HepG2 (cell line): ENCODE measurements around the gene GAD1. TPM values are rescaled to one million over a fixed set of nuclear protein-coding genes. Genes with fewer than 3 reads are reported as not detected.

ENCODE experiments used
- ATAC-seq: fragments of 200-7000 bp; cut with Tn5 transposase; 3 replicates; pipeline ENCODE4 v1.9.1; 2020; ENCODE audit warnings: mild to moderate bottlenecking, moderate library complexity
- BruUV-seq: library from RNA; stranded (reverse); fragments of 400-500 nt; replicated peaks from 2 replicates; lab custom pipeline; 2021; lab: Mats Ljungman, UMichigan
- CTCF ChIA-PET: fragments of 300-600 bp; formaldehyde crosslinking; extraction: SDS; loops from one replicate; lab custom pipeline; 2021; ENCODE audit warnings: low total read pairs, inconsistent platforms, low intra/inter-chr PET ratio; lab: Yijun Ruan, JAX
- POLR2A ChIA-PET: fragments of 350-600 bp; sonication (Branson Sonifier 250); formaldehyde crosslinking; loops from one replicate; lab custom pipeline; 2020; ENCODE audit warnings: antibody characterized with exemption, inconsistent platforms; lab: Yijun Ruan, JAX
- DNase-seq: peaks from one replicate; pipeline ENCODE4 v3.0.0-alpha.2; 2015; ENCODE audit warnings: low spot score
- FAIRE-seq: peaks from 3 replicates; lab custom pipeline; 2011; peaks lifted over from hg19 to GRCh38; lab: Jason Lieb, UNC
- H2AFZ ChIP-seq: one replicate; pipeline ENCODE4 v1.6.1; 2011; ENCODE audit warnings: low read length, inconsistent platforms
- H3K27ac ChIP-seq: fragments of 300-600 bp; 3 replicates; pipeline ENCODE4 v1.8.0; 2011; ENCODE audit warnings: mixed run types, mild to moderate bottlenecking, mixed read lengths, low read length, inconsistent platforms; ENCODE audit not compliant: insufficient read depth; ENCODE audit errors: extremely low read length
- H3K27me3 ChIP-seq, 2 experiments: fragments of 200-600 bp in 1 of 2; 2 replicates in 1 of 2; 3 replicates in 1 of 2; pipeline versions ENCODE4 v1.6.0 to v1.8.0; 2011; ENCODE audit warnings: low read length in 2 of 2, mild to moderate bottlenecking in 2 of 2, moderate library complexity in 2 of 2, inconsistent platforms in 1 of 2; ENCODE audit not compliant: insufficient read depth in 2 of 2, control insufficient read depth in 1 of 2
- H3K36me3 ChIP-seq, 2 experiments: fragments of 200-600 bp in 1 of 2; replicated peaks in 1 of 2; 2 replicates in 1 of 2; 3 replicates in 1 of 2; pipeline versions ENCODE4 v1.5.1 to v1.8.0; 2011; ENCODE audit warnings: low read length in 2 of 2, inconsistent platforms in 1 of 2; ENCODE audit not compliant: insufficient read depth in 2 of 2, control insufficient read depth in 1 of 2
- H3K4me1 ChIP-seq: 2 replicates; pipeline ENCODE4 v1.5.1; 2012; ENCODE audit warnings: low read length, inconsistent platforms; ENCODE audit not compliant: insufficient read depth
- H3K4me2 ChIP-seq: 2 replicates; pipeline ENCODE4 v1.6.0; 2011; ENCODE audit warnings: low read depth, low read length, inconsistent platforms
- H3K4me3 ChIP-seq, 3 experiments: fragments of 200-600 bp in 1 of 3; sonication (generic), shearing (Covaris generic) in 1 of 3; replicated peaks in 1 of 3; 2 replicates each; pipeline ENCODE4 v1.5.1; 2011 to 2016; ENCODE audit warnings: low read length in 3 of 3, inconsistent platforms in 2 of 3, low read depth in 2 of 3, mild to moderate bottlenecking in 2 of 3, control low read depth in 1 of 3, mixed read lengths in 1 of 3; ENCODE audit not compliant: insufficient read depth in 1 of 3
- H3K79me2 ChIP-seq: one replicate; pipeline ENCODE4 v1.6.1; 2011; ENCODE audit warnings: low read length, inconsistent platforms; ENCODE audit not compliant: insufficient read depth
- H3K9ac ChIP-seq: 2 replicates; pipeline ENCODE4 v1.6.0; 2011; ENCODE audit warnings: mild to moderate bottlenecking, low read depth, low read length, inconsistent platforms; ENCODE audit not compliant: insufficient read depth
- H3K9me3 ChIP-seq: 2 replicates; pipeline ENCODE4 v1.5.1; 2012; ENCODE audit warnings: mild to moderate bottlenecking, low read length
- H4K20me1 ChIP-seq: 2 replicates; pipeline ENCODE4 v1.6.0; 2011; ENCODE audit warnings: inconsistent platforms, mild to moderate bottlenecking, low read length, moderate library complexity; ENCODE audit not compliant: insufficient read depth
- ATF6 ChIP-seq: sonication (generic); formaldehyde crosslinking; conservative IDR thresholded peaks from 2 replicates; pipeline ENCODE4 v1.4.0; 2020; ENCODE audit warnings: missing genetic modification reagents
- FOXA3 ChIP-seq: IDR thresholded peaks from 2 replicates; pipeline ENCODE4 v1.6.1; 2016; ENCODE audit warnings: missing genetic modification reagents, missing compliant biosample characterization
- MBNL3 ChIP-seq: fragments of 250-450 bp; sonication (Bioruptor Pico); conservative IDR thresholded peaks from 2 replicates; pipeline ENCODE4 v1.8.0; 2022; ENCODE audit warnings: mild to moderate bottlenecking, inconsistent platforms
- MED1 ChIP-seq: sonication (generic); formaldehyde crosslinking; IDR thresholded peaks from 2 replicates; pipeline ENCODE4 v1.4.0; 2020; ENCODE audit warnings: missing genetic modification reagents
- MTF1 ChIP-seq: sonication (generic); formaldehyde crosslinking; IDR thresholded peaks from 2 replicates; pipeline ENCODE4 v1.5.0; 2020; ENCODE audit warnings: missing genetic modification reagents
- NFRKB ChIP-seq: fragments of 450-650 bp; IDR thresholded peaks from 2 replicates; pipeline ENCODE4 v1.6.1; 2017
- RNF2 ChIP-seq: fragments of 450-650 bp; conservative IDR thresholded peaks from 2 replicates; pipeline ENCODE4 v1.6.1; 2016; ENCODE audit warnings: low read depth
- SMAD1 ChIP-seq: sonication (generic); formaldehyde crosslinking; IDR thresholded peaks from 2 replicates; pipeline ENCODE4 v1.4.0; 2020; ENCODE audit warnings: missing genetic modification reagents, low read depth, mild to moderate bottlenecking, borderline replicate concordance
- TRIM24 ChIP-seq: sonication (generic); formaldehyde crosslinking; IDR thresholded peaks from 2 replicates; pipeline ENCODE4 v1.8.0; 2022; ENCODE audit warnings: mild to moderate bottlenecking, missing genetic modification reagents
- ZFP82 ChIP-seq: sonication (generic); formaldehyde crosslinking; IDR thresholded peaks from 2 replicates; pipeline ENCODE4 v1.5.1; 2020; ENCODE audit warnings: mild to moderate bottlenecking, missing genetic modification reagents, borderline replicate concordance
- ZKSCAN1 ChIP-seq: fragments of 150-350 bp; IDR thresholded peaks from 2 replicates; pipeline ENCODE4 v1.6.1; 2014; ENCODE audit warnings: low read length
- ZNF17 ChIP-seq: sonication (generic); formaldehyde crosslinking; IDR thresholded peaks from 2 replicates; pipeline ENCODE4 v1.5.0; 2020; ENCODE audit warnings: mild to moderate bottlenecking, missing genetic modification reagents
- WGBS: methylation state at CpG from one replicate; pipeline ENCODE4 v1.1.6; 2017; ENCODE audit warnings: low lambda C conversion rate; 5-methylcytosine and 5-hydroxymethylcytosine counted together
- in situ Hi-C: cut with HindIII; loops from 2 replicates; pipeline ENCODE4 v1.10.0; 2017; ENCODE audit warnings: low pct_unique_long_range_greater_than_20kb; ENCODE audit not compliant: extremely low pct_ligation_motif_present
- intact Hi-C: fragments of 100-400 bp; cut with micrococcal nuclease; formaldehyde crosslinking; loops from one replicate; pipeline ENCODE4 v1.10.0; 2022; ENCODE audit not compliant: unreplicated experiment
- polyA plus RNA-seq, 8 experiments: library from polyadenylated mRNA; depleted of rRNA in 3 of 8; stranded (reverse) in 7 of 8; unstranded in 1 of 8; fragments of >200 nt; fragmentation: Illumina TruSeq in 4 of 8; extraction: Trizol in 4 of 8; gene quantifications; 2 replicates each; pipeline versions ENCODE4 v1.2.1 to v1.2.3, GENCODE V29; 2011 to 2016; ENCODE audit warnings: low read depth in 4 of 8, missing spikeins in 1 of 8, mixed read lengths in 1 of 8; ENCODE audit not compliant: insufficient read depth in 1 of 8
- total RNA-seq, 5 experiments: library from RNA; depleted of rRNA; stranded (reverse); fragments of >200 nt; fragmentation: Illumina TruSeq; extraction: Trizol; gene quantifications; 2 replicates each; pipeline ENCODE4 v1.2.3, GENCODE V29; 2016; ENCODE audit warnings: low read depth in 1 of 5
- TF ChIP-seq, protein P1 (sequence below): sonication (generic); formaldehyde crosslinking; IDR thresholded peaks from 2 replicates; pipeline ENCODE4 v1.5.0; 2020; ENCODE audit warnings: mild to moderate bottlenecking, missing genetic modification reagents, borderline replicate concordance
- TF ChIP-seq, protein P2 (sequence below): sonication (generic); formaldehyde crosslinking; IDR thresholded peaks from 2 replicates; pipeline ENCODE4 v1.4.0; 2020; ENCODE audit warnings: mild to moderate bottlenecking, missing genetic modification reagents

Gene GAD1
- total and polyA plus RNA-seq, 2 of the 13 experiments (the other 11 are each of a cell fraction or from before 2014, with no cell fraction given) = 0.09 to 0.13 TPM

- TF ChIP-seq ZNF17 (CRISPR knock-in tag) = no peak
Observed at GRCh38 chr2:170847716-170848115, 31.0 kb downstream of the GAD1 start (continued).

DNA sequence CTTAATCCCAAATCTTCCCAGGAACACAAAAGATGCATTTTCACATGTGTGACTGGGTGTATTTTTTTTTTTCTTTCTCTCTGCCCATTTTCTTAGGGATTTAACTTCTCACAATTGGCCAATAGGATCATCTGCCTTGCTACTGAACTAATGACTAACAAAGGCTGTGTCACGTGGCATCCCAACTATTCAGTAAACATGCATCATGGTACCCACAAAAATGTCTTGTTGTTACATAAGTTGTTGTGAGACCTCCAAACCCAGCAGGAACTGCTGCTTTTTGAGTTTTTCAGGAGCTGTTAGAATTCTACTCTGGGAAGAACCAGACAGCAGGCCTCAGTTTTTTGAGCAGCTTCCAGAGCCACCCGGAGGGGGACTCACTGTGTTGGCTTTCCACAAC lies 31.9 kb downstream of the GAD1 start:
- intact Hi-C loops = no loop called here
- ChIA-PET POLR2A (no interaction called here), CTCF (no interaction called here)
- Histone ChIP-seq H4K20me1 (no peaks in the 10 kb centered on the region), H3K27me3 (no peaks in the 10 kb centered on the region), H3K9ac (no peak overlapping the region), H3K36me3 (no peaks in the 10 kb centered on the region), H3K4me1 (no peaks in the 10 kb centered on the region), H3K27ac (no peak overlapping the region), H3K9me3 (no peaks in the 10 kb centered on the region), H3K79me2 (no peaks in the 10 kb centered on the region), H3K4me3 (no peak overlapping the region), H3K4me2 (no peak overlapping the region), H2AFZ (no peak overlapping the region)
- BruUV-seq = no TSS peak
- DNase-seq (no peak), FAIRE-seq (no peak), ATAC-seq (no peak)
- WGBS = 38% methylated on average over 2 of the region's 2 CpGs
- TF ChIP-seq, protein P1, sequence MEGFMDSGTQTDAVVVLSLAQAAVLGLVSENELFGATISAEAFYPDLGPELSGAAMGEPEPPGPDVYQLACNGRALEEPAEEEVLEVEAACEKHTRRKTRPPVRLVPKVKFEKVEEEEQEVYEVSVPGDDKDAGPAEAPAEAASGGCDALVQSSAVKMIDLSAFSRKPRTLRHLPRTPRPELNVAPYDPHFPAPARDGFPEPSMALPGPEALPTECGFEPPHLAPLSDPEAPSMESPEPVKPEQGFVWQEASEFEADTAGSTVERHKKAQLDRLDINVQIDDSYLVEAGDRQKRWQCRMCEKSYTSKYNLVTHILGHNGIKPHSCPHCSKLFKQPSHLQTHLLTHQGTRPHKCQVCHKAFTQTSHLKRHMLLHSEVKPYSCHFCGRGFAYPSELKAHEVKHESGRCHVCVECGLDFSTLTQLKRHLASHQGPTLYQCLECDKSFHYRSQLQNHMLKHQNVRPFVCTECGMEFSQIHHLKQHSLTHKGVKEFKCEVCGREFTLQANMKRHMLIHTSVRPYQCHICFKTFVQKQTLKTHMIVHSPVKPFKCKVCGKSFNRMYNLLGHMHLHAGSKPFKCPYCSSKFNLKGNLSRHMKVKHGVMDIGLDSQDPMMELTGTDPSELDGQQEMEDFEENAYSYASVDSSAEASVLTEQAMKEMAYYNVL = no peak
- TF ChIP-seq MTF1 (CRISPR knock-in tag) (no peak), ZKSCAN1 (no peak), MED1 (CRISPR knock-in tag) (no peak), MBNL3 (CRISPR knock-in tag) (no peak), ATF6 (CRISPR knock-in tag) (no peak), ZFP82 (CRISPR knock-in tag) (no peak), NFRKB (no peak), FOXA3 (CRISPR knock-in tag) (no peak), TRIM24 (CRISPR knock-in tag) (no peak), SMAD1 (no peak), RNF2 (no peak)
- TF ChIP-seq, protein P2, sequence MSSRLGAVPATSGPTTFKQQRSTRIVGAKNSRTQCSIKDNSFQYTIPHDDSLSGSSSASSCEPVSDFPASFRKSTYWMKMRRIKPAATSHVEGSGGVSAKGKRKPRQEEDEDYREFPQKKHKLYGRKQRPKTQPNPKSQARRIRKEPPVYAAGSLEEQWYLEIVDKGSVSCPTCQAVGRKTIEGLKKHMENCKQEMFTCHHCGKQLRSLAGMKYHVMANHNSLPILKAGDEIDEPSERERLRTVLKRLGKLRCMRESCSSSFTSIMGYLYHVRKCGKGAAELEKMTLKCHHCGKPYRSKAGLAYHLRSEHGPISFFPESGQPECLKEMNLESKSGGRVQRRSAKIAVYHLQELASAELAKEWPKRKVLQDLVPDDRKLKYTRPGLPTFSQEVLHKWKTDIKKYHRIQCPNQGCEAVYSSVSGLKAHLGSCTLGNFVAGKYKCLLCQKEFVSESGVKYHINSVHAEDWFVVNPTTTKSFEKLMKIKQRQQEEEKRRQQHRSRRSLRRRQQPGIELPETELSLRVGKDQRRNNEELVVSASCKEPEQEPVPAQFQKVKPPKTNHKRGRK (CRISPR knock-in tag) = no peak
- in situ Hi-C loops = no loop called here
